HG03039 (cell line): Measurements from ENCODE around the gene C19orf25.
"Not testable (repeated sequence)": the region's sequence is repeated elsewhere in the genome, so short reads cannot be mapped to it uniquely, and the experiment has no call there.

Source experiments
- ATAC-seq: cut with Tn5 transposase; IDR thresholded peaks from one replicate; pipeline ENCODE4 v1.9.1; 2021; ENCODE audit warnings: mild to moderate bottlenecking, moderate library complexity; ENCODE audit not compliant: unreplicated experiment

C19orf25 gene

DNA sequence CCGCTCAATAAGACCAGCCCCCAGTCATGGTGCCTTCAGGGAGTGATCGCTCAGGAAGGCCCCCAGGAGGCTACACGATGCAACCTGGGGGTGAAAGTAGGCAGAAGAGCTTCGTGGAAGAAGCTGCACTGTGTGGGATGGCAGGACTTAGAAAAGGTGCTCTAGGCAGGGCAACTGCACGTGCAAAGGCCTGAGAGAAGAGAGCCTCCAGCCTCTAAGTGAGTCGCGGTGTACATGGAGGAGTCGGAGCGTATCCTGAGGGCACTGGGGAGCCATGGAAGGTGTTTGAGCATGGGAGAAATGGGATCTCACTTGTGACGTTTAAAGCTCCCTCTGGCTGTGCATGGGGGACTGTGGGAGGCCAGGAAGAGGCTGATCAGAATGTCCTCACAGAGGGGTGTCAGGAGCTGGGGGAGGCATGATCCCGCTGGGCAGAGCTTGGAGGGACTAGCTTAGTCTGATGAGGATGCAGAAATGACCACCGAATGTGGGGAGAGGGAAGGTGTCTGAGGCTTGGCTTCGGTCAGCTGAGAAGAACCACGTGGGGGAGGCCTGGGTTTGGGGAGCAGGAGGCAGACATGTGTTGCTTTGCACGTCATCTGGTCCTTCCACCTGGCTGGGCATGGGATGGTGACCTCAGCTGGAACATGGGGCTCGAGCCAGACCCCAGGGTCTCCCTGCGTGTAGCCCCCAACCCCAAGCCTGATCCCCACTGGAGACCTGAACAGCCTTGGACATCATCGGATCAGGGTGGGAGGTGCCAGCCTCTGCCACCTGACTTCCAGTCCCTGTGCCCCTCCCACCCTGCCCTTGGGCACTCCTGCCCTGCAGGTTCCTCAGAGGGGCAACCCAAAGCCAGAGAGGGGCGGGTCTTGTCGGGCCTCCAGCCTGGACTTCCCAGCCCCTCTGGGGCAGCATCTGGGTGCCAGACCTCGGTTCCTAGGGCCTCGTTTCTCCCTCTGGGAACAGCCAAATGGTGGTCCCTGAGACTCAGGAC is 28.0 kb downstream of the C19orf25 start:
- no peak for ATAC-seq

DNA sequence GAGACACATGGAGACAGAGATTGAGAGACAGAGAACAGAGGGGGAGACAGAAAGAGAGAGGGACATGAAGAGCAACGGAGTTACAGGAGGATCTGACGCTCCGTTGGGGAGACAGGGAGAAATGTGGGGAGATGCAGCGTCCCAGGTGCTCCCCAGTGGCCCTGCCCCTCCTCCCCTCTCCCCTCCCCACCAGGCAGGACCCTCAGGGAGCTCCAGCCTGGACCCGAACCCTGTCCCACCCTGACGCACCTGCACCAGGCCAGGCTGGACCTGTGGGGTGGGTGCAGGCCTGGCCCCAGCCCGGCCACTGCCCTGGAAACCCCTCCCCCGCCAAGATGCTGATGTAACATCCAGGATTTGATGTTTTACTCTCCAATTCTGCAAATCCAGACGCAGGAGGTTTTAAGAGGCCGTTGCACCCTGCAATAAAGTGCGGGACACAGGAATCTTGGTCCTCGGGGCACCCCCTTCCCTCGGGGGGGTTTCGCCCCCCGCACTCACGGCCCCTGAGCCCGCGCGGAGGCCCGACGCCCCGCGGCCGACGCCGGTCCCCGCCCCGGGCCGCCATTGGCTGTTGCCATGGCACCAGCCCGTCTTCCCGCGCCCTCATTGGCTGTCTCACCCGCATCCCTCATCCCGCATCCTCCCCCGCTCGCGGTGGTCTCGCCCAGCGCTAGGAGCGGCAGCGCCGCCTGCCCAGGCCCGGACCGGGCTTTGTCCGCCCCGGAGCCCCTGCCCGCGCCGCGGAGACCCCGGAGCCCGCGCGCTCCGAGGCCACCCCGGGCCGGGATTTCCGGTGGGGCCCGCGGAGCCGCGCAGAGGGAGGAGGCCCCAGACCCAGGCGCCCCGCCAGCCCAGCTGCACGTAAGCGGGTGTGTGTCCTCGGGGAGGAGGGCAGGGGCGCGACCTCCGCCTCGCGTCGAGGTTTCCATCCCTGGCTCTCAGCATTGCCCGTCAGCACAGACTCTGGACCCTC is 29.3 kb downstream of the C19orf25 start, which contains the start of gene APC2:
TSS of gene APC2 (plus strand) at position 655 of the 976 bp plus-strand sequence. CDS start 2,881 bp downstream, outside the sequence.
- no peak for ATAC-seq

DNA sequence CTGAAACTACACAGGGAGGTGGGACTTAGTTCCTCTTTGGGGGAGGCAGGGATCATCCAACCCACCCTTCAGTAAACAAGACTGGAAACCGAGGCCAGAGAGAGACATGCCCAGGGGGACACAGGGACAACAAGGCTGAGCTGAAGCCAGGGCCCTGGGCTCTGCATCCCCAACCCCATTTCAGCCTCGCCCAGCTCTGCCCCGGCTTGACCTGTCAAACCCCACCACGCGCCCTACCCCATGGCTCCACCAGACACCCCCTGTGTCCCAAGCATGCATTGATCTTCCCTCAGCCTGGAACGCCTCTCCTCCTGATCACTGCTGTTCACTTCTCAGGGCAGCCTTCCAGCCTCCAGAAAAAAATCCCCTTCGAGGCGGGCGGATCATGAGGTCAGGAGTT is 31.1 kb downstream of the C19orf25 start:
- ATAC-seq, result no peak

DNA sequence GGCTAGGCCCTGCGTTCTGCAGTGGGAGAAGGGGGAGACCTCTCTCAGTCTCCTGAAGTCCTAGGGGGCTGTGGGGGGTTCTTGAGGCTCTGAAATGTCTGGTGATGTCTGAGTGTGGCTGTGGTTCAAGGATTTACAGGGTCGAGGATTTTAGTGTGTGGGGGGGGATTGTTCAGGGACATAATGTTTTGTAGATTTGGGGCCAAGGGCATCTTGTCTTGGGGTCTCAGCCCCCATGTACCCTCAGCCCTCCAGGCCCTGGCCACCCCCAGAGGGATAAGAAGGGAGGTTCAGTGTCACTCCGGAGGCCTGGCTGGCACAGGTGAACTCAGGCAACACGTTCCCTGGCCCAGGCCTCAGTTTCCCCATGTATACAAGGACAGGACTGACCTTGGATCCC is 31.5 kb downstream of the C19orf25 start:
- ATAC-seq, result no peak

DNA sequence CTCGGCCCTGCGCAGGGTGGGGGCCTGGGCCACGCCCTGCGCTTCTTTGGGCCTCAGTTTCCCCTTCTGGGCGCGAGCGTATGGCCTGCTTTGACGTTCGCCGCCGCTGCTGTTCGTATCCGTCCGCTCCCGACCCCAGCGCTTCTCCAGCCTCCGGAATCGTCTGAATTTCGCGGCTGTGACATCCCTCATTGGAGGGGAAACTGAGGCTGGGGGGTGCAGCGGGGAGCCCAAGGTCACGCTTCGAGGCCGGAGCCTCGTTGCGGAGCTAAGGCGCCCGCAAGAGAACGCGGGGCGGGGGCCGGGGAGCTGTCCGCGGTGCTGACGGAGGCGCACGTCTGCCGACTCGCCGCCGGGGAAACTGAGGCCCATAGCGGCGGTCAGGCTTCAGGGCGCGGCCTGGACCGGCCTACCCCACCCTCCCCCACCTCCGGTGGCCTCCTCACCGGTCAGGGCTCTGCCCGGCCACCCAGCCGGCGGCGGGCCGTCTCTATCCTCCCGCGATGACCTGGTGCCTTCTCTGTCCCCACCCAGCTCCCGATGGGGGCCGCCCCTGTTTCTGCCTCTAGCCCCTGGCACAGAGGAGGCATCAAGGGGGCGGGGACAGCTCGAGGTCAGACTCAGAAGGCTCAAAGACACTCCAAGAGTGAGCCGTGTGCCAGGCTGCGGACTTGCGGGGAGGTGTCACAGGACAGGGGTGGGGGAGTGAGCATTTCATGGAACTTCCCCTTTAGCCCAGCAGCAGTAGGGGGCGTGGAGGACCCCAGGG is 32.1 kb downstream of the C19orf25 start:
- ATAC-seq, result no peak

DNA sequence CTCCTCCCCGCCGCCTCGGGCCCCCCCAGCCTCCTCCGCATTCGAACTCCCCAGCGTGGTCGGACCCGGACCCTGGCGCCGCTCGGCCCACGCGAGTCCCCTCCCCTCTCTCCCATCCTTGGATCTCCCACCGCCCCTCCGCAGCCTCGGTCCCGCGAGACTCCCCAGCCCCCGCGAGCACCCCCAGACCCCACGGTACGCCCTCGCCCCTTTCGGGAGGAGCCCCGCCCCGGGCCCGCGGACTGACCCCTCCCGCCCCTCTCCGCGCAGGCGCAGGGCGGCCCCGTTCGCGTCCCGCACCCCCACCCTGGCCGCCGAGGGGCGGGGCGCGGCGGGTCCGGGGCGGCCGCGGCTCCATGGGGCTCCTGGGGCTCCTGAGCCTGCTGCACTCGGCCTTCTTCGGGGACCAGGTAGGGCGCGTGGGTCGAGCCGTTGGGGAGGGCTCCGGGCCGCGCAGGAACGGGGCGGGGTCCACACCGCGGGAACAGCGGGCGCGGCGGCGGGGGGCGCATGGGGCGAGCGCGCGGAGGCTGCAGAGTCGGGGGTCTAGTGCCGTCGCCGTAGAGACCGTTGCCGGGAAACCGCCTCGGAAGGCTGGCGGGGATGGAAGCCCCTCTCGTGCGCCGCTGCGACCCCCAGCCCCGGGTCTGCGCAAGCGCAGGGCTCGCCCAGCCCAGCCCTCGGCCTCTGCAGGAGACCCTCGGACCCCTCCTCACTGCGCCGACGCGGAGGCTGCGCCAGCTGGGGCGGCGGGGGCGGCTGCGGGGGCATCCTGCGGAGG is 32.9 kb downstream of the C19orf25 start:
- no peak for ATAC-seq

DNA sequence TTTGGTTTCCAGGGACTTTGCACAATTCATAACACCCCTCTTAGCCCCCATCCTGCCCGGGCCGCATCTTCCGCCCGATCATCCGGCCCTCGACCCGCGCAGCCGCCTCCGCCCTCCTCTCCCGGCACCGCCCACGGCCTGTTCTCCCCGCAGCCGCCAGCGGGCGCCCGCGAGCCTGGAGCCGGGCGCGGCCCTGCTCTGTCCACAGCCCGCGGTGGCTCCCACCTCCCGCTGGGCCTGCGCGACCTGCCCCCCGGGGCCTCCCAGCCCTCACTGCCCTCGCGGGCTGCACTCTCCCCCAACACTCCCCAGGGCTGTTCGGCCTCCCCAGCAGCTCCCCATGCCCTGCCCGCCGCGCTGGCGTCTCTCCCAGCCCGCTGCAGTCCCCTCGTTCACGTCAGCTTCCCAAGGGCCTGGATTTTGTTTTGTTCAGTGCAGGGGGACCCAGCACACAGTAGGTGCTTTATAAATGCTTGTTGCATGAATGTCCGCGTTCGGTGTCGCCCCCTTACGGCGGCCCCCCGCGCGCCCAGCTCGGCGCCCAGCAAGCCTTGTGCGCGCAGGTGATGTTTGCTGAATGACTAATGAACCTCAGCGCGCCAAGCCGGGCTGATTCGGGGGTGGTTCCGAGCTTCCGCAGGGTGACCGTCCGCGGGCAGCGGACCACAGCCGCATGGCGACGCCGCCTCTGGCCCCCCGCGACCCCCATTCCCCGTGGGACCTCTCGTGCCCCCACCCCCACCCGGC is 33.7 kb downstream of the C19orf25 start:
- no peak for ATAC-seq

DNA sequence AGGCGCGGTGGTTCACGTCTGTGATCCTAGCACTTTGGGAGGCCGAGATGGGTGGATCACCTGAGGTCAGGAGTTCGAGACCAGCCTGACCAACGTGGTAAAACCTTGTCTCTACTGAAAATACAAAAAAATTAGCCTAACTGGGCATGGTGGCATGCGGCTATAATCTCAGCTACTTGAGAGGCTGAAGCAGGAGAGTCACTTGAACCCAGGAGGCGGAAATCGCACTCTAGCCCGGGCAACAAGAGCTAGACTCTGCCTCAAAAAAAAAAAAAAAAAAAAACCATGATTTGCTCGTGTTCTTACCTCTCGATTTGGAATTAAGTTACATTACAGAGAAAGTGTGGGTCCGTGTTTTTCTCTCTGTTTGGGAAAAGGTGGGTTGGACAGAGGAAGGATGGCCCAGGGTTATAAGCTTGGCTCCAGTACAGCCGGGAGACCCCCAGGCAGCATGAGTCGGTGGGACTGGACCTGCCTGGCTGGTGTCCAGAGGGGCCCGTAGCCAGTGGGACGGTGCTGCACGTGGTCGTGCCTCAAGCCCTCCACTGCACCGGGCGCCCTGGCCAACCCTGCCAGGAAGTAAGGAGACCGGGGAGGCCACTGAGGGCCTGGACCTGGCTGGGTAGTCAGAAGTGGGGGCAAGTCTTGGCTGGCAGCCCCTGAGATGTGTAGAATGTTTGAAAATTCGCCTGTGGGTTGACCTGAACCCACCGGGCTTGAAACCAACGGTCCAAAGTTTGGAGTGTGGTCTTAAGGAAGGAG is 37.2 kb downstream of the C19orf25 start:
- no peak for ATAC-seq

DNA sequence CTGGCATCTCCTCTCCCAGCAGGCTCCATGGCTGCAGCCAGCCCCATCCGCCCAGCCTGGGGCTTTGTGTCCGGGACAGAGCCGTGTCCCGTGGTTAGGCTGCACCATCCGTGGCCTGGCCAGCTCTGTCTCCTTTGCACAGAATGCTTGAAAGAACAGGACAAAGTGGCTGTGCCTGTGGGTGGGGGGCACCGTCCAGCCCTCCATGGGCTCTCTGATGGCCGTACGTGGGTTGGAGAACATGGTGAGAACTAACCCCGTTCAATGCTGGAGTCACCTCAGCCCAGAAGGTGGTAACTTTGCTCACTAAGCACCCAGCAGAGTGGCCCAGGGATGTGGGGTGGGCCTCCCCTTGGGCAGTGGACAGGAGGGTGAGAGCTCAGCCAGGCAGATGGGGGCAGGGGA is 38.0 kb downstream of the C19orf25 start:
- no peak for ATAC-seq

DNA sequence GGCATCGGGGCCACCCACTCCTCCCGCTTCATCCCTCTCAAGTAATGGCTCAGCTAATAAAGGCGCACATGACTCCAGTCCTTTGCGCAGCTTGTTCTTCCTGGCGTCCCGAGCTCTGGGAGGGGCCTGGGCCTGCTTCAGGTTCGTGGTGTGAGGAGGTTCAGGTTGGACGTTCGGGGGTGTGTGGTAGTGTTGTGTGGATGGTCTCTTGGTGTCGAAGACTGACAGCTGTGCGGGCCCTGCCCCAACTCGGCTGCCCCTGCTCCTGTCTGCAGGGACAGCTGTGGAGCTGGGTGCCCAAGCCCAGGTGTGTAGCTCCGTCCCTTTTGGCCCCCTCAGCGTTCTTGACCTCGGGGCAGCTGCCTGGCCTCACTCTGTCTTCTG is 38.6 kb downstream of the C19orf25 start:
- no peak for ATAC-seq

DNA sequence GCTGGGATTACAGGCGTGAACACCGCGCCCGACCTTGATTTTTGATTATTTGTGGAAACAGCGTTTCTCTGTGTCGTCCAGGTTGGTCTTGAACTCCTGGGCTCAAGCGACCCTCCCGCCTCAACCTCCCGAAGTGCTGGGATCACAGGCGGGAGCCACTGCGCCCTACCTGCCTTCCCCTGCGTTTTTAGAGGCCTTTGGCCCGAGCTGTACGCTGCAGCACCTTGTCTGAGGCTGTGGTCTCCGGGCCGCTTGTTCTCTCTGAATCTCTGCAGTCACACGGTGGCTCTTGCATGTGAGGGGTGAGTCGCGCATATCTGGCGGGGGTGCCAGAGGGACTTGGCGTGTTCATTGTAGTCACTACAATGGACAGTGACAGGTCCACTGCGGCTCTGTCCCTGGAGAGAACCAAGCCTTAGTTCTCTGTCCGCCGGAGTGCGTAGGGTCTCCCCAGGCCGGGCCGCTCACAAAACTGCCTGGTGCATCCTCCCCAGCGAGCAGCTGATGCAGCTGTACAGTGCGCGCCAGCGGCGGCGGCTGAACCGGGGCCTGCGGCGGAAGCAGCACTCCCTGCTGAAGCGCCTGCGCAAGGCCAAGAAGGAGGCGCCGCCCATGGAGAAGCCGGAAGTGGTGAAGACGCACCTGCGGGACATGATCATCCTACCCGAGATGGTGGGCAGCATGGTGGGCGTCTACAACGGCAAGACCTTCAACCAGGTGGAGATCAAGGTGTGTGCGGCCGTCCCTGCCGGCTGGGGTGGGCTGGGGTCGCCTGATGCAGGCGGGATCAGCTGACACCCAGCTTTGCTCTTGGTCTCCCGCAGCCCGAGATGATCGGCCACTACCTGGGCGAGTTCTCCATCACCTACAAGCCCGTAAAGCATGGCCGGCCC is 39.2 kb downstream of the C19orf25 start:
- ATAC-seq, result not testable (repeated sequence)

DNA sequence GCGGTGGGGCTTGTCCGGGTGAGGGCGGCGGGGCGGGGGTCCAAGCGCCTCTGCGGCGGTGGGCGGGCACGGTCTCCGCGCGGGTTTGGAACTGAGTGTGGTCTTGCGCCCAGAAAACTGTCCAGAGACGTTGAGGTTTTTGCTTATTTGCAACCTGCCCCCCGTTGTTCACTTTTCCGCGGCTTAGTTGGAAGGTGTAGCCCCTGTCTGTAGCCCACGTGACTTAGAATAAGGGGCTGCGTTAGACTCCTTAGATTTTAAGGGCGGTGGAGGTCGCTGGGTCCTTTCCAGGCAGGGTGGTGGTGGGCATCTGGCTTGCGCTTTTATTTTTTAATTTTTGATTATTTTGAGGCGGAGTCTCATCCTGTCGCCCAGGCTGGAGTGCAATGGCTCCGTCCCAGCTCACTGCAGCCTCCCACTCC is 40.1 kb downstream of the C19orf25 start:
- peak; percentile 2 for ATAC-seq

DNA sequence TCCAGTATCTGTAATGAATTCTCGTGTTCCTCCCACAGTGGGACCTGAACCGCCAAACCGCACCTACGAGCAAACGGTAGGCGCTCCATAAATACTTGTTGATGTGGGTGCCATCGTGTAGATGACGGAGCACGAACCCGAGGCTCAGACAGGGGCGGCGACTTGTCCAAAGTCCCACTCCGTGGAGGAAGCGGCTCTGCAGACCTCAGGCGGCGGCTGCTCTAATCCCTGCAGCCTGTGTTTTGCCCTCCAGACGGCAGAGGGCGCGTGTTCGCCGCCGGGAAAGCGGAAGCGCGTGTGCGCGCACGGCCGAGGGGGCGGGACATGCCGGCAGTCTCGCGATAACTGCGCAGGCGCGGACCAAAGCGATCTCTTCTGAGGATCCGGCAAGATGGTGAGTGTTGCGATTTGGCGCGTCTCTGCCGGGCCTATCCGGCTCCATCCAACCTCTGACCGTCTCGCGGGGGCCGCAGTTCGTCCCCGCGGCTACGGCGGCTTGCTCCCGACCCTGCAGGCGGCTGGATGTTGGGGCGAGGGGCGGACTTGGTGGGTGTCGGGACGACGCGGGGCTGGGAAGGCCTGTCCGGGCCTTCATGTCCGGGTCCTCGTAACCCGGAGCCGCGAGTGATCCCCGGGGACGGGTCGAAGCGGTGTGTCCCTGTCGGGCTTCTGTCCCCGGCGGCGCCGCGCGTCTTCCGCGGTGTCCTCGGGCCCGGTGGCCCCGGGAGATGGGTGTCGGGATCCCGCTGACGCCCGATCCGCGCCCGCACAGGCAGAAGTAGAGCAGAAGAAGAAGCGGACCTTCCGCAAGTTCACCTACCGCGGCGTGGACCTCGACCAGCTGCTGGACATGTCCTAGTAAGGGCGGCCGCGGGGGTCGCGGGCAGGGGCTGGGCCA is 40.7 kb downstream of the C19orf25 start, which contains the start of gene RPS15:
TSS of gene RPS15 (plus strand) at position 362 of the 898 bp plus-strand sequence. CDS start at position 392, 30 bp downstream.
- peak; percentile 71 for ATAC-seq

DNA sequence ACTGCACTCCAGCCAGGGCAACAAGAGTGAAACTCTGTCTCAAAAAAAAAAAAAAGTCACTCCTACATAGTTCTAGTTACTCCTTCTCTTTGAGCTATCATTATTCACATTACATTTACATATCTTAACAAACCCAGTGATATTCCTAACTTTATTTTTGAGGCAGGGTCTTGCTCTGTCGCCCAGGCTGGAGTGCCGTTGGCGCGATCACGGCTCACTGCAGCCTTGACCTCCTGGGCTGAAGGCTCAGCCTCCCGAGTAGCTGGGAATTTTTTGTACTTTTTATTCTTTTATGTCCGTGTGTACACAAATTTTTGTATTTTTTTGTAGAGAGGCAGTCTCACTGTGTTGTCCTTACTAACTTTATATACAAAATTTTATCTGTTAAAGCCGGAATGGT is 41.4 kb downstream of the C19orf25 start:
- no peak for ATAC-seq

DNA sequence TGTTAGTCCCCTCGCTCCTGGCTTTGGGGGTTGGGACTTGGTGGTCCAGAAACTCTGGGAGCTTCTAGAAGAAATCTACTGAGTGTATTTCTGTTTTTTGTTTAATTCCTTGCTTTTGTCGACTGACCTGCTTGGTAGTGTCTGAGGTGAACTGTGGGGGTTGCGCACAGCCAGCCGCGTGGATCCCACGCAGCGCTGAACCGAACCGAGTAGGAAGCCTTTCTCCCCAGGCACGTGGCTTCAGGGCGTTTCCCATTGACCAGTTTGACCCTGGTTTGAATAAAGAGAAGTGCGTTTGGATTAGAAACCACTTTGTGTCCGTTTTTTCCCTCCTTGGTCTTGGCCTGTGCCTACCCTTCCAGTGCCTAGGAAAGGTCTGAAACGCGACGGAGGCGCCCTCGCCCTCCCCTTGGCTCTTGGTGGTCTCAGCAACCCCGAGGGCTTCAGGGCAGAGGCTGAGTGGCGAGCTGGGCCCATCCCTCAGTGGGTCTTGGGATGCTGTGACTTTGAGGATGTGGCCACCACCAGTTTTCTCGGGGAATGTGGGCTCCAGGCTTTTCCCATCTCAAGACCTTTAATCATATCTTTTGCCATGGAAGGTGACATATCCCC is 43.5 kb downstream of the C19orf25 start:
- no peak for ATAC-seq

DNA sequence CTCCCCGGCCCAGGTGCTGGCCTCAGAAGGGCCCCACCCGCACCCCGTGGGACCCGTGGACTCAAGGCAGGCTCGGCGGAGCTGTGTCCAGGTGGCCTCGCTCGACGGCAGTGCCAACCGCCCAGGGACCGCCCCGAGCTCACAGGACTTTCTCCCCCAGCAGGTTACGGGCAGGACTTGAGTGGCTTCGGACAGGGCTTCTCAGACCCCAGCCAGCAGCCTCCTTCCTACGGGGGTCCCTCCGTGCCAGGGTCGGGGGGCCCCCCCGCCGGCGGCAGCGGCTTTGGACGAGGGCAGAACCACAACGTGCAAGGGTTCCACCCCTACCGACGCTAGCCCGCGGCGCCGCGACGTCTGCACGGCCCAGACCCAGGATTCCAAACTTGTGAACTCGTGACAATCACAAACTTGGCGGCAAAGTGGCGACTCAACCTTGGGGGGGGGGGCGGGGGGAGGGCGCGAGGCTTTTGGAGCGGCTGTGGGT is 44.4 kb downstream of the C19orf25 start:
- no peak for ATAC-seq
